Panc1 (cell line): Measurements from ENCODE around the gene PLXNA2.

Experiments used
- CTCF ChIP-seq: fragments of 450-650 bp; IDR thresholded peaks from 2 replicates; pipeline ENCODE4 v1.5.1; 2017; ENCODE audit warnings: mild to moderate bottlenecking
- SIN3A ChIP-seq: IDR thresholded peaks from 2 replicates; pipeline ENCODE4 v1.6.1; 2012; ENCODE audit warnings: low read depth, mild to moderate bottlenecking, low read length, moderate library complexity, borderline replicate concordance; ENCODE audit not compliant: insufficient read depth

DNA sequence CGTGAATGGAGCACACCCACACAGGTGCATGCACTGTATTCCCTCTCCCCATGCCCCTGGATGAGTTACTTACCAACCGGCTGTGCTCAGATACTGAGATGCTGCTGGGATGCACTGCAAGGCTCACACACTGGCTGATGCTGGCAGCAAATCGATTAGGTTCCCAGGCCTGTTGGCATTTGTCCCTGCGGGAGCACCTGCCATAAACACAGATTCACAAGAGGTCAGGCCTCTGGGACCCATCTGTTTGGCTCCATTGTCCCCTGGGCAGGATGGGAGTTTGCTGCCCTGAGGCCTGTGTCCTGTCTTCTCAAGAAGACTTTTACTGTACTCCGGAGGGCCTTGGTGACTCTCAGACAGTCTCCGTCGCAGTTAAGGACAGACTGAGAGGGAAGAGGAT, 145.4 kb downstream of the PLXNA2 start:
- TF ChIP-seq CTCF (no peak), SIN3A (no peak)
